Measurements from ENCODE around the gene ANTXR1. TPM values are rescaled to one million over a fixed set of nuclear protein-coding genes. Genes with fewer than 3 reads are reported as not detected.

ANTXR1 gene
- total and polyA plus RNA-seq, 2 donors (not counting 3 experiments of a cell fraction or from before 2014, with no cell fraction given): 4.2 to 17.3 TPM

DNA sequence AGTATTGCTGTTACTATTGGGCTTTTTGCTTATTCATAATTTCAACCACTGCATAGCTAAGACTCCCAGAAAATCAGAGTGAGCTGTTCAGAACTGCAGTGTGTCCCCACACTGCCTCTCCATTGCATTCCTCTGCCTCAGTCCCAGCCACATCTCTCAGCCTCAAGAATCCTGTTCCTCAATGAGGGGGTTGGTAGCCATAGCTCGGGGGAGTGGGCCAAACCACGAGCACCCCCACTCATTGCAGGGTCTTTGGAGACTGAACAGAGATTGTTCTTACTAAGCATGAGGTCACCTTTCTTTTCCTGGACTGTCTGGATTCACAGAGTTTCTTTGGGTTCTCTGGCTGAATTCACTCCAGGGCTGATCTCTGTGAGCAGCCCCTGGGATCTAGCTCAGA, 213.0 kb downstream of the ANTXR1 start:
- H3K9ac ChIP-seq (replicated peaks; ENCODE audit: extremely low read depth, insufficient read depth, low read length): no peak overlapping the region
- no peaks in the 10 kb centered on the region for H3K9me3 ChIP-seq (replicated peaks; ENCODE audit: control insufficient read depth, insufficient read depth, low read length)
- CTCF ChIA-PET: interaction anchor here (1.0 kb wide), 1 partner anchor 161 kb away, joined by 3 read pairs; no protein-coding TSS in a partner anchor

DNA sequence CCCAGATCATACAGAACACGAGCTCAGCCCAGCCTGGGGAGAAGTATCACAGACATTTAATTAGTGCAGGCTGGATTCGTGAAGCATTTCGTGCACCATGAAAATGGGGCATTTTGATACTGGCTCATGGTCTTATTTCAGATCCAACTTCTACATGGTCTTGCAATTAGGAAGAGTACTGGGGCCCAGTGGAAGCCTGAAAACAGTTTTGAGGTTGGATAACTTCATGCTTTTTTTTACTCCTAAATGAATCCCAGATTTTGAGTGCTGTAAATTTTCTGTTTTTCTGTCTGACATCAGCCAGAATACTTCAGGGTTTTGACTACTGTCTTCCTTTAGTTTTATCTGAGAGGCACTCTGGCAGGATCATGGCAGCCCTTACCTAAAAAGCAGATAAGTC, 213.9 kb downstream of the ANTXR1 start:
- Histone ChIP-seq H3K9me1 (replicated peaks; ENCODE audit: control insufficient read depth, extremely low read depth, insufficient read depth, low read length) (no peaks in the 10 kb centered on the region), H3K4me3 (replicated peaks in 1 of 3; ENCODE audit: insufficient read depth in 1 of 3, low read depth in 1 of 3, low read length in 3 of 3) (no peak overlapping the region), H3K36me3 (ENCODE audit: control insufficient read depth in 2 of 2, extremely low read depth in 1 of 2, insufficient read depth in 2 of 2, low read length in 2 of 2) (no peaks in the 10 kb centered on the region), H3K79me2 (ENCODE audit: control insufficient read depth, insufficient read depth, low read length) (no peaks in the 10 kb centered on the region), H3K9me3 (replicated peaks; ENCODE audit: control insufficient read depth, insufficient read depth, low read length) (no peaks in the 10 kb centered on the region), H3K9ac (replicated peaks; ENCODE audit: extremely low read depth, insufficient read depth, low read length) (no peak overlapping the region), H3K27ac (ENCODE audit: insufficient read depth, low read depth, low read length) (no peak overlapping the region), H4K20me1 (replicated peaks; ENCODE audit: control insufficient read depth, extremely low read depth, insufficient read depth, low read length) (no peaks in the 10 kb centered on the region), H2AFZ (ENCODE audit: low read depth, low read length) (no peak overlapping the region), H3K4me1 (ENCODE audit: control insufficient read depth, extremely low read depth, insufficient read depth, low read length) (peaks cover 21% of the 10 kb centered on the region), H3K27me3 (ENCODE audit: control insufficient read depth in 2 of 2, insufficient read depth in 2 of 2, low read length in 2 of 2) (no peaks in the 10 kb centered on the region), H3K4me2 (ENCODE audit: insufficient read depth, low read length) (no peak overlapping the region)
- dilution Hi-C loops (cut with MboI; ENCODE audit: extremely low pct_ligation_motif_present, low sequenced_read_pairs): no loop called here
- ChIA-PET CTCF (interaction anchor here (1.2 kb wide), 1 partner anchor 13 kb away, joined by 3 read pairs; no protein-coding TSS in a partner anchor), POLR2A (no interaction called here)
- FAIRE-seq: no peak
- intact Hi-C loops (cut with micrococcal nuclease): no loop called here
- TF ChIP-seq GATA2 (IDR thresholded peaks at IDR 0.05; ENCODE audit: insufficient read depth, insufficient read length, low read depth, low read length): no peak
- TF ChIP-seq MYC (IDR thresholded peaks at IDR 0.05; ENCODE audit: low read depth, low read length): no peak
- no peak for TF ChIP-seq POLR2A (IDR thresholded peaks at IDR 0.05; ENCODE audit: low read depth, low read length)
- TF ChIP-seq POLR2AphosphoS5 (IDR thresholded peaks at IDR 0.05; ENCODE audit: insufficient read depth, low read depth, low read length): no peak
- TF ChIP-seq, protein P1, sequence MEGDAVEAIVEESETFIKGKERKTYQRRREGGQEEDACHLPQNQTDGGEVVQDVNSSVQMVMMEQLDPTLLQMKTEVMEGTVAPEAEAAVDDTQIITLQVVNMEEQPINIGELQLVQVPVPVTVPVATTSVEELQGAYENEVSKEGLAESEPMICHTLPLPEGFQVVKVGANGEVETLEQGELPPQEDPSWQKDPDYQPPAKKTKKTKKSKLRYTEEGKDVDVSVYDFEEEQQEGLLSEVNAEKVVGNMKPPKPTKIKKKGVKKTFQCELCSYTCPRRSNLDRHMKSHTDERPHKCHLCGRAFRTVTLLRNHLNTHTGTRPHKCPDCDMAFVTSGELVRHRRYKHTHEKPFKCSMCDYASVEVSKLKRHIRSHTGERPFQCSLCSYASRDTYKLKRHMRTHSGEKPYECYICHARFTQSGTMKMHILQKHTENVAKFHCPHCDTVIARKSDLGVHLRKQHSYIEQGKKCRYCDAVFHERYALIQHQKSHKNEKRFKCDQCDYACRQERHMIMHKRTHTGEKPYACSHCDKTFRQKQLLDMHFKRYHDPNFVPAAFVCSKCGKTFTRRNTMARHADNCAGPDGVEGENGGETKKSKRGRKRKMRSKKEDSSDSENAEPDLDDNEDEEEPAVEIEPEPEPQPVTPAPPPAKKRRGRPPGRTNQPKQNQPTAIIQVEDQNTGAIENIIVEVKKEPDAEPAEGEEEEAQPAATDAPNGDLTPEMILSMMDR (IDR thresholded peaks at IDR 0.05; ENCODE audit: extremely low read depth in 1 of 2, insufficient read depth in 1 of 2, low read depth in 1 of 2, low read length in 2 of 2): no peak
- TF ChIP-seq, protein P2, sequence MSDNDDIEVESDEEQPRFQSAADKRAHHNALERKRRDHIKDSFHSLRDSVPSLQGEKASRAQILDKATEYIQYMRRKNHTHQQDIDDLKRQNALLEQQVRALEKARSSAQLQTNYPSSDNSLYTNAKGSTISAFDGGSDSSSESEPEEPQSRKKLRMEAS (IDR thresholded peaks at IDR 0.05; ENCODE audit: insufficient read depth, insufficient read length): no peak
- TF ChIP-seq FOS (IDR thresholded peaks at IDR 0.05; ENCODE audit: borderline replicate concordance, insufficient read depth, low read length): no peak
- no peak for TF ChIP-seq EZH2 (IDR thresholded peaks at IDR 0.05; ENCODE audit: borderline replicate concordance, low read depth, low read length, severe bottlenecking)
- TF ChIP-seq JUN (IDR thresholded peaks at IDR 0.05; ENCODE audit: borderline replicate concordance, insufficient read depth, insufficient read length, low read depth): no peak
- DNase-seq (ENCODE audit: low read depth, low spot score): no peak
- BruUV-seq (replicated peaks): no TSS peak

More for the DNA sequence above, 213.0 kb downstream of the ANTXR1 start:
- no peaks in the 10 kb centered on the region for H3K9me1 ChIP-seq (replicated peaks; ENCODE audit: control insufficient read depth, extremely low read depth, insufficient read depth, low read length)
- no peak for DNase-seq (ENCODE audit: low read depth, low spot score)
- H3K4me1 ChIP-seq (ENCODE audit: control insufficient read depth, extremely low read depth, insufficient read depth, low read length): peaks cover 21% of the 10 kb centered on the region
- no peaks in the 10 kb centered on the region for H3K36me3 ChIP-seq (ENCODE audit: control insufficient read depth in 2 of 2, extremely low read depth in 1 of 2, insufficient read depth in 2 of 2, low read length in 2 of 2)
- no peaks in the 10 kb centered on the region for H3K79me2 ChIP-seq (ENCODE audit: control insufficient read depth, insufficient read depth, low read length)
- H3K27ac ChIP-seq (ENCODE audit: insufficient read depth, low read depth, low read length): no peak overlapping the region
- no peak for TF ChIP-seq MYC (IDR thresholded peaks at IDR 0.05; ENCODE audit: low read depth, low read length)
- TF ChIP-seq POLR2AphosphoS5 (IDR thresholded peaks at IDR 0.05; ENCODE audit: insufficient read depth, low read depth, low read length): no peak
- TF ChIP-seq EZH2 (IDR thresholded peaks at IDR 0.05; ENCODE audit: borderline replicate concordance, low read depth, low read length, severe bottlenecking): no peak
- TF ChIP-seq FOS (IDR thresholded peaks at IDR 0.05; ENCODE audit: borderline replicate concordance, insufficient read depth, low read length): peak; percentile 34
- FAIRE-seq: peak; percentile 68
- no TSS peak for BruUV-seq (replicated peaks)
- no peaks in the 10 kb centered on the region for H4K20me1 ChIP-seq (replicated peaks; ENCODE audit: control insufficient read depth, extremely low read depth, insufficient read depth, low read length)
- intact Hi-C loops (cut with micrococcal nuclease): no loop called here
- peak overlapping the region; percentile 44 for H2AFZ ChIP-seq (ENCODE audit: low read depth, low read length)
- POLR2A ChIA-PET: no interaction called here
- H3K27me3 ChIP-seq (ENCODE audit: control insufficient read depth in 2 of 2, insufficient read depth in 2 of 2, low read length in 2 of 2): no peaks in the 10 kb centered on the region
- H3K4me2 ChIP-seq (ENCODE audit: insufficient read depth, low read length): no peak overlapping the region
- dilution Hi-C loops (cut with MboI; ENCODE audit: extremely low pct_ligation_motif_present, low sequenced_read_pairs): no loop called here
- no peak overlapping the region for H3K4me3 ChIP-seq (replicated peaks in 1 of 3; ENCODE audit: insufficient read depth in 1 of 3, low read depth in 1 of 3, low read length in 3 of 3)
